Measurements from ENCODE around the gene CMTR1.

GRCh38 chr6:37522836-37523235 lies 89.8 kb downstream of the CMTR1 start:
- TF ChIP-seq CTCF (IDR thresholded peaks at IDR 0.05) (no peak), POLR2A (IDR thresholded peaks at IDR 0.05) (no peak), POLR2AphosphoS5 (IDR thresholded peaks at IDR 0.05) (no peak)

All from prostate gland (tissue), 2 donors.